Measurements from ENCODE around the gene OR5B2. TPM values are rescaled to one million over a fixed set of nuclear protein-coding genes. Genes with fewer than 3 reads are reported as not detected.

The OR5B2 gene
- not detected for total RNA-seq

DNA sequence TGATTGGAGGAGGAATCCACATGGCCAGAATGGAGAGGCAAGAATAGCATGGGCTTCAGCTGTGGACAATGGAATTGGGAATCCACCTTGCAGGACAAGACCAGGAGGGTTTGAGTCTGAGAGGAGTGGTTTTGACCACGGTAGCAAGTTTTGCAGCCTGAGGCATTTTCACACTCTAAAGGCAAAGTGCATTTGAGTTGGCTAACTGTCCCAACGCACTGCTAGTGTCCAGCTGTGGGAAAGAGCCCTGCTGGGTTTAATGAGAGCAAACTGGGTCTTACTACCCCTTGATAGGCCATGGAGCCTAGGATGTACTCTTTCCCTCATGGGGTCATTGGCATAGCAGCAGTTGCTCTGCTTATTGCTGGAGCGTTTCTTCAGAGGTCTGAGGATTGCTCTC is at the start of gene OR5B2:
TSS of gene OR5B2 (minus strand) at position 101 of the 400 bp plus-strand sequence. CDS start 4,860 bp downstream, outside the sequence.
- no peak for DNase-seq (ENCODE audit: low spot score in 2 of 2)
- TF ChIP-seq, protein P1, sequence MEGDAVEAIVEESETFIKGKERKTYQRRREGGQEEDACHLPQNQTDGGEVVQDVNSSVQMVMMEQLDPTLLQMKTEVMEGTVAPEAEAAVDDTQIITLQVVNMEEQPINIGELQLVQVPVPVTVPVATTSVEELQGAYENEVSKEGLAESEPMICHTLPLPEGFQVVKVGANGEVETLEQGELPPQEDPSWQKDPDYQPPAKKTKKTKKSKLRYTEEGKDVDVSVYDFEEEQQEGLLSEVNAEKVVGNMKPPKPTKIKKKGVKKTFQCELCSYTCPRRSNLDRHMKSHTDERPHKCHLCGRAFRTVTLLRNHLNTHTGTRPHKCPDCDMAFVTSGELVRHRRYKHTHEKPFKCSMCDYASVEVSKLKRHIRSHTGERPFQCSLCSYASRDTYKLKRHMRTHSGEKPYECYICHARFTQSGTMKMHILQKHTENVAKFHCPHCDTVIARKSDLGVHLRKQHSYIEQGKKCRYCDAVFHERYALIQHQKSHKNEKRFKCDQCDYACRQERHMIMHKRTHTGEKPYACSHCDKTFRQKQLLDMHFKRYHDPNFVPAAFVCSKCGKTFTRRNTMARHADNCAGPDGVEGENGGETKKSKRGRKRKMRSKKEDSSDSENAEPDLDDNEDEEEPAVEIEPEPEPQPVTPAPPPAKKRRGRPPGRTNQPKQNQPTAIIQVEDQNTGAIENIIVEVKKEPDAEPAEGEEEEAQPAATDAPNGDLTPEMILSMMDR (IDR thresholded peaks at IDR 0.05) = no peak
- no peak for TF ChIP-seq POLR2A (IDR thresholded peaks at IDR 0.05)
- 61 to 72% methylated on average over 3 of the region's 3 CpGs for WGBS, 2 donors
- no peak within 1 kb of the TSS for H3K4me3 ChIP-seq (ENCODE audit: low read depth, poor library complexity, severe bottlenecking)
- intact Hi-C loops (cut with DNase I; ENCODE audit: low total_unique reads) = no loop called here

DNA sequence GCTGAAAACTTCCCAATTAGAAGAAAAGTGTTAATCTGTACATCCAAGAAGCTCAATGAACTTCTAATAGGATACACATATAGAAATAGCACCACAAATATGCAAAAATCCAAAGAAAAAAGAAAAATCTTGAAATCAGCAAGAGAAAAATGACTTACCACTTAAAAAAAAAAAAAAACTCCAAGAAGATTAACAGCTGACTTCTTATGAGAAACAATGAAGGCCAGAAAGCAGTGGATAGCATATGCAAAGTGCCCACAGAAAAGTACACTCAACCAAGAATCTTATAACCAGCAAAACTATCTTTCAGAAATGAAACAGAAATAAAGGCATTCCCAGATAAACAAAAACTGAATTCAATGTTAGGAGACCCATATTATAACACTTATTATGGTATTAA is 44.0 kb upstream of the OR5B2 start:
- DNase-seq (ENCODE audit: low spot score in 2 of 2) = no peak
- H3K4me3 ChIP-seq (ENCODE audit: low read depth, poor library complexity, severe bottlenecking) = no peak overlapping the region
- intact Hi-C loops (cut with DNase I; ENCODE audit: low total_unique reads) = no loop called here
- TF ChIP-seq, protein P1 (IDR thresholded peaks at IDR 0.05) = no peak
- TF ChIP-seq POLR2A (IDR thresholded peaks at IDR 0.05) = no peak

DNA sequence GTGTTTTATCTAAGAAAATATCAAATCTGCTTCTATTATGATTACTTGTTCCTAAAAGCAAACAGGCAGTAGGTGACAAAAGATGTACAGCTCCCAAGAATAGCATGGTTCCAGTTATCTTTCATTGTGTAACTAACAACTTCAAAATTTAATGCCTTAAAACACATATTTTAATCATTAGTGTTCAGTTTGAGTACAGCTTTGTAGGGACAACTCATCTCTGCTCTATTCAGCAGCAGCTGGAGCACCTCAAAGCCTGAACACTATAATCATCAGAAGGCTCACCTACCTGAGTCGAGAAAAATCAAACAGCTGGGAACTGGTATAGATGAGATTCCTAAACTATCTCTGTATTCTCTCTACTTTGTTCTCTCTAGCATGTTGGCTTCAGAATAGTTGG is 38.4 kb upstream of the OR5B2 start:
- H3K4me3 ChIP-seq (ENCODE audit: low read depth, poor library complexity, severe bottlenecking) = no peak overlapping the region
- no peak for TF ChIP-seq POLR2A (IDR thresholded peaks at IDR 0.05)
- TF ChIP-seq, protein P1 (IDR thresholded peaks at IDR 0.05) = no peak
- intact Hi-C loops (cut with DNase I; ENCODE audit: low total_unique reads) = no loop called here
- no peak for DNase-seq (ENCODE audit: low spot score in 2 of 2)
- WGBS, 2 donors = 84 to 91% methylated on average over 1 of the region's 1 CpG

DNA sequence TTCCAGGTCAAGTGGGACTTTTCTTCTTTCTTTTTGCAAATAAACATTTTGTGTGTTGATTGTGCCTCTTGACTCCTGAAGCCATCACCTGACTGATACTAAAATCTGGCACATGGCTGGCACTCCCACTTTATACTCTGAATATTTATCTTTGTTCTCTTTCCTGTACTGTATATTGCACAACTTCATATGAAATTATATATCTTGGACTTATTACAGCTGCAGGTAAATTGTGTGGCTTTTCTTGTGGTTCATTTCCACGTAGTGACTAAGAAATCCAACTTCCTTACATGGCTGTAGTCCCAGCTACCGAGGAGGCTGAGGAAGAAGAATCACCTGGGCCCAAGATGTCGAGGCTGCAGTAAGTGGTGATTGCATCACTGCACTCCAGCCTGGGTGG is 37.8 kb upstream of the OR5B2 start:
- WGBS, 2 donors = 49 to 50% methylated on average over 3 of the region's 3 CpGs
- no peak for DNase-seq (ENCODE audit: low spot score in 2 of 2)
- H3K4me3 ChIP-seq (ENCODE audit: low read depth, poor library complexity, severe bottlenecking) = no peak overlapping the region
- TF ChIP-seq, protein P1 (IDR thresholded peaks at IDR 0.05) = no peak
- no peak for TF ChIP-seq POLR2A (IDR thresholded peaks at IDR 0.05)
- intact Hi-C loops (cut with DNase I; ENCODE audit: low total_unique reads) = no loop called here

DNA sequence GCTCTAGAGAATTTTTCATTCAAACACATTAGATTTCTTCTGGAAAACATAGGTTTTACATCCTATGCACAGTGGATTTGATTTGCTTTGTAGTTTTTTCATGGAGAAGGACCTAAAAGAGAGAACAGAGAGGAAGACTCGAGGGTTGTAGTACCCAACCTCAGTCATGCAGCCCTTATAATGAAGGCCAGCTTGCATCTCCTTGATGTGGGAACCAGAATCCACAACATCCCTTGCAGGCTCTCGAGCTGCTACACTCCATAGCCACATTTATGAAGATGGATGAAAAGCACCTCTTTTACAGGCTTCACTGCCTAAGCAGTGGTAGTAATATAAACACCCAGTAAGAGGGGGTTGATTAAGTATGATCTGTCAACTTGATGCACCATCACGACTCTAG is 23.7 kb upstream of the OR5B2 start:
- no peak overlapping the region for H3K4me3 ChIP-seq (ENCODE audit: low read depth, poor library complexity, severe bottlenecking)
- DNase-seq (ENCODE audit: low spot score in 2 of 2) = no peak
- 47 to 51% methylated on average over 3 of the region's 3 CpGs for WGBS, 2 donors
- intact Hi-C loops (cut with DNase I; ENCODE audit: low total_unique reads) = no loop called here
- TF ChIP-seq, protein P1 (IDR thresholded peaks at IDR 0.05) = no peak
- TF ChIP-seq POLR2A (IDR thresholded peaks at IDR 0.05) = no peak

DNA sequence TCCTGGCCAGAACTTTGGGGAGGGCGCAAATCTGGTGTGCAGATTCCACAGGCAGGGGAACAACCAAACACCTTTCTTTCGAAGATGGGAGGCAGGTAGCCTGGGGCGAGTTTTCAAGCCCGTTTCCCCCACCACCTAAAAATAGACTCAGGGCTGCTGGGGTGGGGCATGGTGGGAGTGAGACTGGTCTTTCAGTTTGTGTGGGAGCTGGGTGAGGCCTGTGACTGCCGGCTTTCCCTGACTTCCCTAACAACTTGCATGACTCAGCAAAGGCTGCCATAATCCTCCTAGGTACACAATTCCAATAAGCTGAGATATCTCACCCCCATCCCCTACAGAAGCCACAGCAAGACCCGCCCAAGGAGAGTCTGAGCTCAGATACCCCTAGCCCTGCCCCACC is 18.4 kb upstream of the OR5B2 start:
- intact Hi-C loops (cut with DNase I; ENCODE audit: low total_unique reads) = no loop called here
- H3K4me3 ChIP-seq (ENCODE audit: low read depth, poor library complexity, severe bottlenecking) = no peak overlapping the region
- TF ChIP-seq, protein P1 (IDR thresholded peaks at IDR 0.05) = no peak
- TF ChIP-seq POLR2A (IDR thresholded peaks at IDR 0.05) = no peak
- DNase-seq (ENCODE audit: low spot score in 2 of 2) = no peak
- WGBS, 2 donors = 74 to 81% methylated on average over 6 of the region's 6 CpGs

Measured in lower leg skin (tissue), 4 donors.